NB4 (cell line): Measurements from ENCODE around the gene FMNL3.

Source experiments
- CTCF ChIP-seq: IDR thresholded peaks from one replicate; pipeline ENCODE4 v1.5.1; 2012; ENCODE audit warnings: low read depth, low read length
- MYC ChIP-seq: IDR thresholded peaks from 2 replicates; pipeline ENCODE4 v1.6.1; 2011; ENCODE audit warnings: low read depth, low read length
- POLR2A ChIP-seq: IDR thresholded peaks from 2 replicates; pipeline ENCODE4 v1.6.1; 2011; ENCODE audit warnings: mild to moderate bottlenecking; ENCODE audit not compliant: insufficient read length; ENCODE audit errors: extremely low read depth

DNA sequence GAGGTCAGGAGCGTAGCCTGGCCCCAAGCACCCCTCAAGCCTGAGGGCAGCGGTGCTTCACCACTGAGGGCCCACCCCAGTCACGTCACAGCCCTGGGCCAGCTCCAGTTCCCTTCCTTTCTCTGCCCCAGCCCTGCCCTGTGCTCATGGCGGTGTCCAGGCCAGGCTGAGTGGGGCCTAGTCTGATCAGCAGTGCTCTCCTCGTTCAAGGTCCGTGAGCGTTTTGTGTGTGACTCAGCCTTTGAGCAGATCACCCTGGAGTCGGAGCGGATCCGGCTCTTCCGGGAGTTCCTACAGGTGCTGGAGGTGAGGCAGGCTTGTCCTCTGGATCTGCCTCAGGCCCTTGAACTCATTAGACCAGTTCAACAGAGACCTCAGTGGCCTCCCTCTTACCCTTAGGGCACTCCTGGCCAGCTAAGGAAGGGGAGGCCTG lies 64.8 kb downstream of the FMNL3 start:
- TF ChIP-seq MYC: no peak
- no peak for TF ChIP-seq CTCF
- TF ChIP-seq POLR2A: no peak
